COLO829 (cell line): ENCODE results near the gene NFKBIA.
"Not testable (repeated sequence)": the region's sequence is repeated elsewhere in the genome, so short reads cannot be mapped to it uniquely, and the experiment has no call there.

Experiments
- DNase-seq: peaks from one replicate; pipeline ENCODE4 v3.0.0; 2012; ENCODE audit warnings: low spot score

NFKBIA gene

GRCh38 chr14:35404449-35405303 is at the start of gene NFKBIA:
Gene NFKBIA, minus strand, starts transcription at chr14:35404749. Its CDS starts 105 bp downstream, at chr14:35404644.
- peak; percentile 71 for DNase-seq

GRCh38 chr14:35446450-35446849 is 41.9 kb upstream of the NFKBIA start:
- no peak for DNase-seq

- DNase-seq, result no peak
These were observed 39.6 kb upstream of the NFKBIA start for GRCh38 chr14:35444104-35444503.

DNA sequence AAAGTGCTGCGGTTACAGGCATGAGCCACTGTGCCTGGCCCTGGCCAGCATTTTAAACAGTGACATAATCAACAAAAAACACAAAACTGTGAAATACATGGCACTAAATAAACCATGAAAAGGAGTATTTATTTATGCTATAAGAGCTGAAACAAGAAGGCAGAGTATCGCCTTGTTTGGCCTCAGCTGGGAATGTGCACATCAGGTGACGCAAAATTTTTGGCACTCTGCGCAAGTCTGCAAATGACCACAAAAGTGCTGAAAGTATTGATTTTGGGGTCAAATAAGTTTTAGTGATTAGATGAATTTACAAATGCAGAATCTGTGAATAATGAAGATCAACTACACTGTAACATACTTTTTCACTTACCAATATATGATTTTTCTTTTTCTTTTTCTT is 36.6 kb upstream of the NFKBIA start:
- no peak for DNase-seq

DNA sequence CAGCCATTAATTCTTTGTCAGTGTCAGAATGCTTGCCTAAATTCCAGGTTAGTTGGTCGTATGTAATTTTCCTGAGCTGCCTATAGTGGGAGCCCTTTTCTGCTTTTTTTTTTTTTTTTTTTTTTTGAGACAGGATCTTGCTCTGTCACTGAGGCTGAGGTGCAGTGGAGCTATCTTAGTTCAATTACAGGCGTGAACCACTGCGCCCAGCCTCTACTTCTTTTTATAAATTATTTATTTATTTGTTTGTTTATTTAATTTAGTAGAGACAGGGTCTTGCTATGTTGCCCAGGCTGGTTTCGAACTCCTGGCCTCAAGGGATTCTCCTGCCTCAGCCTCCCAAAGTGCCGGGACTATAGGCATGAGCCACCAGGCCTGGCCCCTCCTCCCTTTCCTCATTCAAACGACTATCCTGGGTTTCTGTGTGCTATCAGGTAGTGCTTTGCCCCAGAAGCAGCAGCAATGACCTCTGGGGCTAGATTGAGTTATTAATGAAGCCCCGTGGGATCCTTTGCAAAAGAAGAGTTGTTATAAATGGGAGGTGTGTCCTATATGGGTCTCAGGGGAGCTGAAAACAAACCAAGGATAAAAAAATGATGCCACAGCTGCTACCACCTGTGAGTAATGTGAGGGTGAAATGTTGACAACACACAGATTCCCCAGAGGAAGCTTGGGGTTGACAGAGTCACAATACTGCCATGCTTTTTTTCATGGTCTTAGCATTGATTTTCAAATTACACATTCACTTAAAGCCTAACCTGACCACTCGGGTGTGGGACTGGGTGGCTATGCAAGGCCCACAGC is 34.6 kb upstream of the NFKBIA start:
- peak; percentile 14 for DNase-seq

DNA sequence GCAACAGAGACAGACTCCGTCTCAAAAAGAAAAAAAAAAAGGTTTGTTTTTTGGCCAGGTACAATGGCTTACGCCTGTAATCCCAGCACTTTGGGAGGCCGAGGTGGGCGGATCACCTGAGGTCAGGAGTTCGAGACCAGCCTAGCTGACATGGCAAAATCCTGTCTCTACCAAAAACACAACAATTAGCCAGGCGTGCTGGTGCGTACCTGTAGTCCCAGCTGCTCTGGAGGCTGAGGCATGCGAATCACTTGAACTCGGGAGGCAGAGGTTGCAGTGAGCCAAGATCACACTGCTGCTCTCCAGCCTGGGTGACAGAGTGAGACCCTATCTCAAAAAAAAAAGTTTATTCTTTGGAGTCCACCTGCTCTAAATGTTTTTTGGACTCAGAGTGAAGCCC is 33.9 kb upstream of the NFKBIA start:
- DNase-seq, result not testable (repeated sequence)

DNA sequence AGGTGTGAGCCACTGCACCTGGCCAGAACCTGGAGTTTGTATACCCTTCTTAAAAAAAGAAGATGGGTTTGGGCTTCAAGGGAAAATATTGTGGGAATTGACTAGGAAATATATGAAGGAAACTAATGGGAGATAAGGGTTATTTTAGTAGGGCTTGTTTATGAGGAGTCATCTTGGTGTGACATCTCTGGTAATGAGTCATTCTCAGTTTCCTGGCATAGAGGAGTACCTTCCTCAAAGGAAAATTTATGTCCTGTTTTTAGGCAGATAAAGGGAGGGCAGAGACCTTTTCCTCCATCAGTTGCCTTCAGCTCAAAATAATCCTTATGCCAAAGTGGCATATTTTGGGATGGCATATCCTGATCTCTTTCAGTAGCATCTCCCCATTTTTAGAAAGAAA is 30.6 kb upstream of the NFKBIA start:
- DNase-seq, result no peak

DNA sequence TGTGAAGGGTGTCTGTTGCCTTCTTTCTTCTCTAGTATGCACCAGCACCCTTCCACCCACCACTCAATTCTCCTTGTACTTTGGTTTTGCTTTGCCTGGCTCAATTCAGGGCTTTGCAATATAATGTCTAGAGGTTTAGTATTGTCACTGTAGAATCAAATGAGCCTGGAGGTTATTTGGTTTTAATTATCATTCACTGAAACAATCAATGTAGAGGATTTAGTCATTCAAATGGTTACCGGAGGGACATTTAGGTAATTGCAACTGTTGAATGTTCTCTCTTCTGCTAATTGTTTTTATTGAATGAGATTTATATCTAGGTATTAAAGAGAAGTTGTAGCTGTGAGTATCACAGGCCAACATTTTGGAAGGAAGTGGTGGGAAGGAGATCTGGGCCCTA is 29.3 kb upstream of the NFKBIA start:
- DNase-seq, result no peak

DNA sequence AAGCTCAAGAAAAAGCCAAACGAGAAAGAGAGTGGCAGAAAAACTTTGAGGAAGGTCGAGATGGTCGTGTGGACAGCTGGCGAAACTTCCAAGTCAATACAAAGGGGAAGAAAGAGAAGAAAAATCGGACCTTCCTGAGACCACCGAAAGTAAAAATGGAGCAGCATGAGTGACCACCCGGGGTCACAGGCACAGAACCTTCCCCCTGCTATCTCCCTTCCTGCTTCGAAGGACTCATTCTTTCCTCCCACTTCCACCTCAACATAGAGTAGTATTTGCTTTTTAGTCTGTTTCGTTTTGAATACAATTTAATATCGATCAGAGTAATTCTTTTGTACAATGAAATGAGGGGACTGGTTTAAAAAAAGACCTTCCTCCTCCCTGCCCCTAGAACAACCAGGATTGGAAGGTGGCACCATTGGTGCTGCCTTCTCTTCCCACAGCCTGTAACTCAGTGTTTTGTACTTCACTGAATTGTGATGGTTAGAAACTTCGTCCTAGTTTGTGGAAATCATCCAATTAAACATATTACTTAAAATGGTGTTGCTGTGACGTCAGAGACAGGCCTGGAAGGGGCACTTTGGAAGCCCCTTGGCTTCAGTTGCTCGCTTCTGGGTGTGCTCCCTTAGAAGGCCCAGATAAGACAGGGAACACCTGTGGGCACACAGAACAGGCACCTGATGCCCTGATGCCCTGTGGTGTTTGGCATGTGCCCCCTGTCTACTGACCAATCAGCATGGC is 26.1 kb upstream of the NFKBIA start:
- no peak for DNase-seq

- no peak for DNase-seq
These were observed 25.4 kb upstream of the NFKBIA start for GRCh38 chr14:35429951-35430350.

- DNase-seq, result no peak
These were observed 21.3 kb upstream of the NFKBIA start for GRCh38 chr14:35425850-35426249.

DNA sequence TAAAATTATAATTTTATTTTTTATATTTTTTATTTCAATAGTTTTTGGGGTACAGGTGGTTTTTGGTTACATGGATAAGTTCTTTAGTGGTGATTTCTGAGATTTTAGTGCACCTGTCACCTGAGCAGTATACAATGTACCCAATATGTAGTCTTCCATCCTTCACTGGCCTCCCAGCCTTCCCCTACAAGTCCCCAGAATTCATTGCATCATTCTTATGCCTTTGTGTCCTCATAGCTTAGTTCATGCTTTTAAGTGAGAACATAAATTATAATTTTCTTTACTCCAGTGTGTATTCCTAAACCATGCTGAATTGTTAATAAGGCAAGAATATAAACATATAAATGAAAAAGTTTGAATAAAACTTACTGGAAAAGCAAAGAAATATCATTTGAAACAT is 19.1 kb upstream of the NFKBIA start:
- DNase-seq, result no peak

- DNase-seq, result no peak
These were observed 15.7 kb upstream of the NFKBIA start for GRCh38 chr14:35420036-35420811.

DNA sequence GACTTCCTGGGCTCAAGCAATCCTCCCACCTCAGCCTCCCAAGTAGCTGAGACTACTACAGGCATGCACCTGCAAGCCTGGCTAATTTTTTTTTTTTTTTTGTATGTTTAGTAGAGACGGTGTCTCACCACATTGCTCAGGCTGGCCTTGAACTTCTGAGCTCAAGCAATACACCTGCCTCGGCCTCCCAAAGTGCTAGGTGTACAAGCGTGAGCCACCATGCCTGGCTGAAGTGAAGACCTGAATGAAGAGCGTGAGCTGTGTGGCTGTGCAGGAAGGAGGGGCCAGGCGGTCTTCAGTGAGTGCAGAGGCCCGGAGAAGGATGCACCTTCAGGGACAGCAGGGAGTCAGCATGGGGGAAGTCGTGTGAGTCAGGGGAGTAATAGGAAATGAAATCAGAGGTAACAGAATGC is 14.9 kb upstream of the NFKBIA start:
- DNase-seq, result no peak

GRCh38 chr14:35418093-35418492 is 13.5 kb upstream of the NFKBIA start:
- no peak for DNase-seq

DNA sequence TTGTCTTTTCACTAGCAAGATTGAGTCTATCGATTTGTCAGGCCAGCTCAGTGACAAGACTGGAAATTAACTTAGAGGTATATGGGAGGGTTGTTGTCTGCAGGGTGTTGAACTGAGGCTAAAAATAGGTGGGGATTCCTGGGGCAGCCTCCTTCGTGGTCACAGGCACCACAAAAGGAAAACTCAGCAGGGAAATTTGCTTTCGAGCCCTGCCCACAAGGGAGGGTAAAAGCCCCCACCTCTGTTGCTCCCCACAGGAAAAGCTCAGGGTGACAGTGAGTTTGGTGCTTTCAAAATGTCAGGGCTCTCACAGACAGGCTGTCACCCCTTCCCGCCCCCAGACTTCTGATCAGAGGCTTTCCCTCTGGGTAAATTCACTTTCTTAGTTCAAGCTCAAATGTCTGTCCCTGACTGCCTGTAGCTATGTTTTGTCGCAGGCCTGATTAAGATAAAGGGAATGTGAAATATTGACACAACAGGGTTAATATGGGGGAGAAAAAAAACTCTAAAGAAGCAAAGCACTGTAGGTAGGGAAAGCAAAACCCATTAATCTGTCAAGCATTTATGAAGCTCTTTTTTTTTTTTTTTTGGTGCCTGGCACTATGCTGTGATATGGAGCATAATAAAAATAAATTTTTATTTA is 11.7 kb upstream of the NFKBIA start:
- no peak for DNase-seq

DNA sequence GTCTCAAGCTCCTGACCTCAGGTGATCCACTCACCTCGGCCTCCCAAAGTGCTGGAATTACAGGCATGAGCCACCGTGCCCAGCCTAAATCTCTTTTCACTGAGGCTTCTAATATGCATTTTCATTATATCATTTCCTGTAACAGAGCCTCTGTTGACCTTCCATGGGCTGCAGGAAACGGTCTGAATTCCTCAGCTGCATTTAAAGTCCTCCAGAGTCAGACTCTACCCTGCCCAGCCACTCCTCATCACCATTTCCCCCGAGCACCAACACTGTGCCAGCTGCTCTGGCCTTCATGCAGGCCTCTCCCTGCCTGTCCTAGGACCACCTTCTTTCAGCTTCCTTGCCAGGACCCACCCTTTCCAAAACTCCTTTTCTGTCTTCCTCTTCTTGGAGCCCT is 9.8 kb upstream of the NFKBIA start:
- DNase-seq, result no peak

DNA sequence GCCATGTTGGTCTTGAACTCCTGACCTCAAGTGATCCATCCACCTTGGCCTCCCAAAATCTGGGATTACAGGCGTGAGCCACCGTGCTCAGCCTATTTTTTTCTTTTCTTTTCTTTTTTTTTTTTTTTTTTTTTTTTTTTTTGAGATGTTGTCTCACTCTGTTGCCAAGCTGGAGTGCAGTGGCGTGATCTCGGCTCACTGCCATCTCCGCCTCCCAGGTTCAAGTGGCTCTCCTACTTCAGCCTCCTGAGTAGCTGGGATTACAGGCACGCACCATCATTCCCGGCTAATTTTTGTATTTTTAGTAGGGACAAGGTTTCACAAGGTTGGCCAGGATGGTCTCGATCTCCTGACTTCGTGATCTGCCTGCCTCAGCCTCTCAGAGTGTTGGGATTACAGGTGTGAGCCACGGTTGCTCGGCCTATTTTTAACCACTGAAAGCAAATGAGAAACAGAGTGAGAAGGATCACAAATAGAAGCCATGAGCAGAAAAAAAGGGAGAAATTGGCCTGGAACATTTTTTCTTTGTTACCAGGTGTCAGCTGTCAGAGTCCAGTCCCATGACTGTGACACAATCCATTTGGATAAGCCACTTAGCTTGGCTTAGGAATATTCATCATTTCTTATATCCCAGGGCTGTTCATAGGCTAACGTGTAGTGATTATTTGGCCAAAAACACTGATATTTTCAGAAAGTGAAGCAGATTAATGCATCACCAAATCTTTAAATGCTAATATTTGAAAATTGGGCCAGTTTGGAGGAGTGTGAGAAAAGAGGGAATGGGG is 7.9 kb upstream of the NFKBIA start:
- no peak for DNase-seq

DNA sequence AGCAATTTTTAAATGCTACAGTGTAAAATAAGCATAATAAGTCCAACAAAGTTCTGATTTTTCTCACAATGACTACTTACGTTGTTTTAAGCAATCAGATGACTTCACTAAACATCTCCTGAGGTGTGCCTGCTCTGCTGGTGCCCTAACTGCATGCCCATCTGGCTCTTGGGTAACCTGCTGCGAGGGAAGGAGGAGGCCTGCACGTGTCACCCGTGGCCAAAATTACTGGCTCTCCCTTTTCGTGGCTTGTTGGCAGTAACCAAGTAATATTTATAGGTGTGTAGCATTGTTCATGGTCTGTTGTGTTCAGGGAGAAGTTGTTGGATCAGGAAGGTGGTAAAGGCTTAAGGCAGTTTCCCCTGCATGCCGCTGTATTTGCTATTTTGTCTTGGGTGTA is 6.3 kb upstream of the NFKBIA start:
- DNase-seq, result no peak

GRCh38 chr14:35409595-35409994 is 5.0 kb upstream of the NFKBIA start:
- no peak for DNase-seq
